ENCODE measurements around the gene TMEM179B. TPM values are rescaled to one million over a fixed set of nuclear protein-coding genes. Genes with fewer than 3 reads are reported as not detected.

The TMEM179B gene
- total and polyA plus RNA-seq, 9 of the 15 experiments (the other 6 are each of a cell fraction or from before 2014, with no cell fraction given), result 27.7 to 105 (median 37.0) TPM

GRCh38 chr11:62839050-62839945, 52.1 kb downstream of the TMEM179B start, which contains the start of gene WDR74 (continued):
- TF ChIP-seq SAFB (IDR thresholded peaks at IDR 0.05; ENCODE audit: borderline replicate concordance, low read depth, low read length) (peak; percentile 53; the same call in 1 of the 2 replicates), ZNF174 (CRISPR knock-in tag; IDR thresholded peaks at IDR 0.05) (no peak), TEAD1 (CRISPR knock-in tag; IDR thresholded peaks at IDR 0.05) (peak in 1 of 2 experiments; percentile 77; a peak in 1 of 4 replicates), SNAPC5 (CRISPR knock-in tag; IDR thresholded peaks at IDR 0.05) (no peak), NR2C1 (IDR thresholded peaks at IDR 0.05) (no peak), NR2C1 (tag; IDR thresholded peaks at IDR 0.05) (peak; percentile 30), THAP12 (CRISPR knock-in tag; IDR thresholded peaks at IDR 0.05) (peak; percentile 55; the same call in 1 of the 2 replicates), PURB (CRISPR knock-in tag; IDR thresholded peaks at IDR 0.05; ENCODE audit: low read depth) (no peak), ZBTB5 (IDR thresholded peaks at IDR 0.05) (no peak), CEBPZ (IDR thresholded peaks at IDR 0.05; ENCODE audit: borderline replicate concordance, low read depth, low read length) (no peak), SLC30A9 (CRISPR knock-in tag; IDR thresholded peaks at IDR 0.05) (no peak), POLR3G (IDR thresholded peaks at IDR 0.05; ENCODE audit: extremely low read depth, insufficient read length, insufficient replicate concordance) (no peak), SRSF1 (IDR thresholded peaks at IDR 0.05; ENCODE audit: low read depth, low read length) (no peak), HMGN3 (IDR thresholded peaks at IDR 0.05; ENCODE audit: borderline replicate concordance, extremely low read depth, insufficient read length, low read depth, low read length) (peak; percentile 73), HSF4 (CRISPR knock-in tag; IDR thresholded peaks at IDR 0.05; ENCODE audit: borderline replicate concordance) (no peak), ZNF23 (CRISPR knock-in tag; IDR thresholded peaks at IDR 0.05) (no peak), ZFP30 (CRISPR knock-in tag; IDR thresholded peaks at IDR 0.05; ENCODE audit: borderline replicate concordance) (no peak), PTTG1 (tag; IDR thresholded peaks at IDR 0.05; ENCODE audit: low read depth) (no peak)
